Endothelial cell of umbilical vein (primary cell): ENCODE data around the gene MACO1. TPM values are rescaled to one million over a fixed set of nuclear protein-coding genes. Genes with fewer than 3 reads are reported as not detected.

Experiments used
- BruUV-seq: library from RNA; stranded (reverse); fragments of 400-500 nt; replicated peaks from 2 replicates; lab custom pipeline; 2021; lab: Mats Ljungman, UMichigan
- CTCF ChIA-PET: fragments of 300-600, 350-600 bp; sonication (Branson Sonifier 250); formaldehyde crosslinking; loops from one replicate; lab custom pipeline; 2021; ENCODE audit warnings: antibody characterized with exemption, inconsistent platforms; lab: Charles Lee
- POLR2A ChIA-PET: fragments of 300-600, 350-600 bp; sonication (Branson Sonifier 250); formaldehyde crosslinking; loops from one replicate; lab custom pipeline; 2021; ENCODE audit warnings: antibody characterized with exemption, inconsistent platforms; lab: Charles Lee
- DNase-seq: peaks from one replicate; pipeline ENCODE4 v3.0.0-alpha.2; 2011; ENCODE audit warnings: low read depth, low spot score
- FAIRE-seq: peaks from 2 replicates; lab custom pipeline; 2011; peaks lifted over from hg19 to GRCh38; lab: Jason Lieb, UNC
- H2AFZ ChIP-seq: 2 replicates; pipeline ENCODE4 v1.6.0; 2012; ENCODE audit warnings: low read depth, low read length, control low read depth, inconsistent platforms
- H3K27ac ChIP-seq: 2 replicates; pipeline ENCODE4 v1.5.1; 2011; ENCODE audit warnings: low read depth, mild to moderate bottlenecking, control low read depth, low read length, moderate library complexity; ENCODE audit not compliant: insufficient read depth
- H3K27me3 ChIP-seq, 2 experiments: 2 replicates each; pipeline versions ENCODE4 v1.6.0 to v1.6.1; 2011; ENCODE audit warnings: low read length in 2 of 2, mixed read lengths in 1 of 2; ENCODE audit not compliant: control insufficient read depth in 2 of 2, insufficient read depth in 2 of 2
- H3K36me3 ChIP-seq, 2 experiments: 2 replicates in 1 of 2; 3 replicates in 1 of 2; pipeline ENCODE4 v1.5.1; 2011; ENCODE audit warnings: low read length in 2 of 2, mild to moderate bottlenecking in 1 of 2, moderate library complexity in 1 of 2; ENCODE audit not compliant: control insufficient read depth in 2 of 2, insufficient read depth in 2 of 2; ENCODE audit errors: extremely low read depth in 1 of 2
- H3K4me1 ChIP-seq: 3 replicates; pipeline ENCODE4 v1.5.1; 2011; ENCODE audit warnings: mild to moderate bottlenecking, low read length; ENCODE audit not compliant: control insufficient read depth, insufficient read depth; ENCODE audit errors: extremely low read depth
- H3K4me2 ChIP-seq: 2 replicates; pipeline ENCODE4 v1.6.1; 2011; ENCODE audit warnings: low read length, control low read depth, mixed read lengths; ENCODE audit not compliant: insufficient read depth
- H3K4me3 ChIP-seq, 3 experiments: fragments of 200-600 bp in 1 of 3; sonication (generic), shearing (Covaris generic) in 1 of 3; replicated peaks in 1 of 3; 2 replicates each; pipeline ENCODE4 v1.5.1; 2011 to 2016; ENCODE audit warnings: control low read depth in 3 of 3, low read length in 3 of 3, mild to moderate bottlenecking in 2 of 3, inconsistent platforms in 1 of 3, low read depth in 1 of 3, moderate library complexity in 1 of 3; ENCODE audit not compliant: insufficient read depth in 1 of 3
- H3K79me2 ChIP-seq: 2 replicates; pipeline ENCODE4 v1.6.0; 2012; ENCODE audit warnings: low read length, inconsistent platforms; ENCODE audit not compliant: control insufficient read depth, insufficient read depth
- H3K9ac ChIP-seq: replicated peaks from 2 replicates; pipeline ENCODE3; 2011; ENCODE audit warnings: low read length, control low read depth; ENCODE audit not compliant: insufficient read depth; ENCODE audit errors: extremely low read depth
- H3K9me1 ChIP-seq: replicated peaks from 3 replicates; pipeline ENCODE4 v1.6.0; 2011; ENCODE audit warnings: mild to moderate bottlenecking, low read length; ENCODE audit not compliant: control insufficient read depth, insufficient read depth; ENCODE audit errors: extremely low read depth
- H3K9me3 ChIP-seq: replicated peaks from 2 replicates; pipeline ENCODE4 v1.5.1; 2012; ENCODE audit warnings: low read length, inconsistent platforms; ENCODE audit not compliant: control insufficient read depth, insufficient read depth
- H4K20me1 ChIP-seq: replicated peaks from 2 replicates; pipeline ENCODE3; 2011; ENCODE audit warnings: mild to moderate bottlenecking, low read length; ENCODE audit not compliant: control insufficient read depth, insufficient read depth; ENCODE audit errors: extremely low read depth
- EZH2 ChIP-seq: IDR thresholded peaks from 2 replicates; pipeline ENCODE4 v1.6.1; 2012; ENCODE audit warnings: borderline replicate concordance, low read depth, mild to moderate bottlenecking, moderate library complexity, low read length, inconsistent platforms; ENCODE audit not compliant: severe bottlenecking
- FOS ChIP-seq: IDR thresholded peaks from 2 replicates; pipeline ENCODE4 v1.6.1; 2011; ENCODE audit warnings: mild to moderate bottlenecking, low read length, moderate library complexity, borderline replicate concordance; ENCODE audit not compliant: insufficient read depth
- GATA2 ChIP-seq: IDR thresholded peaks from 2 replicates; pipeline ENCODE4 v1.7.0; 2011; ENCODE audit warnings: low read depth, mild to moderate bottlenecking, moderate library complexity, mixed read lengths, low read length; ENCODE audit not compliant: insufficient read length, insufficient read depth
- JUN ChIP-seq: IDR thresholded peaks from 2 replicates; pipeline ENCODE4 v1.6.1; 2011; ENCODE audit warnings: borderline replicate concordance, low read depth; ENCODE audit not compliant: insufficient read length, insufficient read depth
- MAX ChIP-seq: IDR thresholded peaks from 2 replicates; pipeline ENCODE4 v1.6.1; 2011; ENCODE audit not compliant: insufficient read depth, insufficient read length
- MYC ChIP-seq: IDR thresholded peaks from one replicate; pipeline ENCODE4 v1.6.1; 2011; ENCODE audit warnings: mild to moderate bottlenecking, low read depth, low read length
- POLR2A ChIP-seq: IDR thresholded peaks from 2 replicates; pipeline ENCODE4 v1.6.1; 2012; ENCODE audit warnings: low read depth, mild to moderate bottlenecking, control low read depth, low read length
- POLR2AphosphoS5 ChIP-seq: IDR thresholded peaks from 2 replicates; pipeline ENCODE4 v1.6.1; 2012; ENCODE audit warnings: low read depth, mild to moderate bottlenecking, control low read depth, low read length, moderate library complexity; ENCODE audit not compliant: insufficient read depth
- dilution Hi-C: fragments of 300-500 bp; cut with MboI; formaldehyde crosslinking; loops from one replicate; pipeline ENCODE4 v1.15.0; 2019; ENCODE audit warnings: low sequenced_read_pairs; ENCODE audit not compliant: extremely low pct_ligation_motif_present
- intact Hi-C: fragments of 100-400 bp; cut with micrococcal nuclease; formaldehyde crosslinking; loops from one replicate; pipeline ENCODE4 v1.10.0; 2022
- polyA plus RNA-seq, 4 experiments: library from polyadenylated mRNA; depleted of rRNA in 3 of 4; stranded (reverse) in 3 of 4; unstranded in 1 of 4; fragments of >200 nt; gene quantifications; 2 replicates each; pipeline versions ENCODE4 v1.2.1 to v1.2.3, GENCODE V29; 2011 to 2012; ENCODE audit warnings: missing spikeins in 1 of 4
- total RNA-seq: library from RNA; stranded (reverse); gene quantifications from 2 replicates; pipeline ENCODE4 v1.2.3, GENCODE V29; 2021
- TF ChIP-seq, protein P1 (sequence below), 2 donors: IDR thresholded peaks; 1 replicate in 1 of 2; 2 replicates in 1 of 2; pipeline ENCODE4 v1.5.1; 2011; ENCODE audit warnings: low read length in 2 of 2, mild to moderate bottlenecking in 2 of 2, moderate library complexity in 2 of 2, control low read depth in 1 of 2, inconsistent platforms in 1 of 2, low read depth in 1 of 2; ENCODE audit not compliant: insufficient read depth in 1 of 2; ENCODE audit errors: extremely low read depth in 1 of 2

The MACO1 gene
- total and polyA plus RNA-seq, 2 donors (not counting 3 experiments of a cell fraction or from before 2014, with no cell fraction given): 7.7 to 24.4 TPM

- FAIRE-seq: no peak
- no TSS peak for BruUV-seq
- no peak overlapping the region for H2AFZ ChIP-seq
- no peak for DNase-seq
- dilution Hi-C loops: no loop called here
- no peak overlapping the region for H3K27ac ChIP-seq
- H3K4me2 ChIP-seq: no peak overlapping the region
- peaks cover 2% of the 10 kb centered on the region for H4K20me1 ChIP-seq
- H3K4me3 ChIP-seq: no peak overlapping the region
- no peak for TF ChIP-seq POLR2AphosphoS5
- TF ChIP-seq FOS: no peak
- TF ChIP-seq MYC: no peak
- TF ChIP-seq, protein P1, sequence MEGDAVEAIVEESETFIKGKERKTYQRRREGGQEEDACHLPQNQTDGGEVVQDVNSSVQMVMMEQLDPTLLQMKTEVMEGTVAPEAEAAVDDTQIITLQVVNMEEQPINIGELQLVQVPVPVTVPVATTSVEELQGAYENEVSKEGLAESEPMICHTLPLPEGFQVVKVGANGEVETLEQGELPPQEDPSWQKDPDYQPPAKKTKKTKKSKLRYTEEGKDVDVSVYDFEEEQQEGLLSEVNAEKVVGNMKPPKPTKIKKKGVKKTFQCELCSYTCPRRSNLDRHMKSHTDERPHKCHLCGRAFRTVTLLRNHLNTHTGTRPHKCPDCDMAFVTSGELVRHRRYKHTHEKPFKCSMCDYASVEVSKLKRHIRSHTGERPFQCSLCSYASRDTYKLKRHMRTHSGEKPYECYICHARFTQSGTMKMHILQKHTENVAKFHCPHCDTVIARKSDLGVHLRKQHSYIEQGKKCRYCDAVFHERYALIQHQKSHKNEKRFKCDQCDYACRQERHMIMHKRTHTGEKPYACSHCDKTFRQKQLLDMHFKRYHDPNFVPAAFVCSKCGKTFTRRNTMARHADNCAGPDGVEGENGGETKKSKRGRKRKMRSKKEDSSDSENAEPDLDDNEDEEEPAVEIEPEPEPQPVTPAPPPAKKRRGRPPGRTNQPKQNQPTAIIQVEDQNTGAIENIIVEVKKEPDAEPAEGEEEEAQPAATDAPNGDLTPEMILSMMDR (IDR thresholded peaks at IDR 0.05; ENCODE audit: extremely low read depth in 1 of 2, insufficient read depth in 1 of 2, low read depth in 1 of 2, low read length in 2 of 2): no peak
- no peak for TF ChIP-seq POLR2A
- no peak for TF ChIP-seq EZH2
- TF ChIP-seq GATA2: no peak
- no peak for TF ChIP-seq JUN
- TF ChIP-seq MAX: no peak
- no peaks in the 10 kb centered on the region for H3K27me3 ChIP-seq
- peaks cover 22% of the 10 kb centered on the region for H3K4me1 ChIP-seq
- H3K9me1 ChIP-seq: no peaks in the 10 kb centered on the region
- ChIA-PET CTCF (no interaction called here), POLR2A (no interaction called here)
- H3K36me3 ChIP-seq: peaks cover 0 to 2% of the 10 kb centered on the region in 2 experiments
- H3K9me3 ChIP-seq: no peaks in the 10 kb centered on the region
- peaks cover 73% of the 10 kb centered on the region for H3K79me2 ChIP-seq
- intact Hi-C loops: loop anchor here (10.0 kb wide), 1 partner anchor 366 kb away; the partner anchor contains the start of gene SELENON
- H3K9ac ChIP-seq: no peak overlapping the region
These were observed 8.6 kb downstream of the MACO1 start for GRCh38 chr1:25439287-25439686.
